Hepatocyte (in vitro differentiated cells): ENCODE data around the gene TSPAN32. TPM values are rescaled to one million over a fixed set of nuclear protein-coding genes. Genes with fewer than 3 reads are reported as not detected.

Experiments
- DNase-seq: peaks from one replicate; pipeline ENCODE4 v3.0.0-alpha.2; 2016; ENCODE audit warnings: low spot score
- H2AFZ ChIP-seq: fragments of 200-600 bp; sonication (generic); 2 replicates; pipeline ENCODE4 v1.6.0; 2016; ENCODE audit warnings: antibody characterized with exemption, mild to moderate bottlenecking
- H3K27ac ChIP-seq: fragments of 200-600 bp; sonication (generic); 2 replicates; pipeline ENCODE4 v1.5.1; 2016; ENCODE audit warnings: mild to moderate bottlenecking
- H3K27me3 ChIP-seq: fragments of 200-600 bp; sonication (generic); 2 replicates; pipeline ENCODE4 v1.6.1; 2016
- H3K36me3 ChIP-seq: fragments of 200-600 bp; sonication (generic); replicated peaks from 2 replicates; pipeline ENCODE4 v1.5.1; 2016; ENCODE audit warnings: low read depth; ENCODE audit not compliant: insufficient read depth
- H3K4me1 ChIP-seq: fragments of 200-600 bp; sonication (generic); 2 replicates; pipeline ENCODE4 v1.5.1; 2016; ENCODE audit warnings: mild to moderate bottlenecking, moderate library complexity; ENCODE audit not compliant: insufficient read depth
- H3K4me2 ChIP-seq: fragments of 200-600 bp; sonication (generic); 2 replicates; pipeline ENCODE4 v1.6.0; 2016
- H3K4me3 ChIP-seq: fragments of 200-600 bp; sonication (generic); 2 replicates; pipeline ENCODE4 v1.5.1; 2016; ENCODE audit warnings: mild to moderate bottlenecking
- H3K79me2 ChIP-seq: fragments of 200-600 bp; sonication (generic); 2 replicates; pipeline ENCODE4 v1.6.0; 2017; ENCODE audit warnings: mild to moderate bottlenecking
- H3K9me2 ChIP-seq: fragments of 200-600 bp; sonication (generic); replicated peaks from 2 replicates; pipeline ENCODE4 v1.6.0; 2017; ENCODE audit warnings: mild to moderate bottlenecking; ENCODE audit not compliant: insufficient read depth
- H3K9me3 ChIP-seq: fragments of 200-600 bp; sonication (generic); 2 replicates; pipeline ENCODE4 v1.5.1; 2016; ENCODE audit warnings: low read depth, mild to moderate bottlenecking
- H4K20me1 ChIP-seq: fragments of 200-600 bp; sonication (generic); 2 replicates; pipeline ENCODE4 v1.6.0; 2016; ENCODE audit warnings: mild to moderate bottlenecking; ENCODE audit not compliant: insufficient read depth, poor library complexity, severe bottlenecking
- CTCF ChIP-seq: fragments of 200-600 bp; sonication (generic); IDR thresholded peaks from 2 replicates; pipeline ENCODE4 v1.5.1; 2016; ENCODE audit warnings: antibody characterized with exemption, mild to moderate bottlenecking; ENCODE audit not compliant: poor library complexity
- EZH2 ChIP-seq: fragments of 200-600 bp; sonication (generic); IDR thresholded peaks from 2 replicates; pipeline ENCODE4 v1.6.1; 2016; ENCODE audit warnings: antibody characterized with exemption, mild to moderate bottlenecking, borderline replicate concordance
- EZH2phosphoT487 ChIP-seq: fragments of 200-600 bp; sonication (generic); IDR thresholded peaks from one replicate; pipeline ENCODE4 v1.6.1; 2018; ENCODE audit warnings: antibody characterized with exemption, mild to moderate bottlenecking, low read depth, moderate library complexity; ENCODE audit not compliant: unreplicated experiment, severe bottlenecking
- WGBS: methylation state at CpG from one replicate; pipeline ENCODE4 v1.1.6; 2016; ENCODE audit warnings: low lambda C conversion rate; ENCODE audit errors: missing lambda C conversion rate; 5-methylcytosine and 5-hydroxymethylcytosine counted together
- polyA plus RNA-seq: library from polyadenylated mRNA; unstranded; fragments of >200 nt; fragmentation: Nextera tagmentation; extraction: Ambion mirVana; gene quantifications from 2 replicates; pipeline ENCODE4 v1.2.1, GENCODE V29; 2016
- total RNA-seq: library from RNA; depleted of rRNA; stranded (reverse); fragments of >200 nt; gene quantifications from 2 replicates; pipeline ENCODE4 v1.2.3, GENCODE V29; 2014

The TSPAN32 gene
- total and polyA plus RNA-seq, 2 experiments from 2014 or later, result 1.5 to 4.8 TPM

GRCh38 chr11:2298795-2299761, 2.7 kb upstream of the TSPAN32 start:
- no peak overlapping the region for H3K4me2 ChIP-seq
- H3K27ac ChIP-seq, result no peak overlapping the region
- no peaks in the 10 kb centered on the region for H3K9me3 ChIP-seq
- TF ChIP-seq EZH2, result no peak
- peak; percentile 55 for TF ChIP-seq CTCF
- TF ChIP-seq EZH2phosphoT487, result no peak
- no peaks in the 10 kb centered on the region for H3K9me2 ChIP-seq
- H3K79me2 ChIP-seq, result no peaks in the 10 kb centered on the region
- H3K27me3 ChIP-seq, result no peaks in the 10 kb centered on the region
- H3K4me3 ChIP-seq, result no peak overlapping the region
- H2AFZ ChIP-seq, result no peak overlapping the region
- peak; percentile 77 for DNase-seq
- H4K20me1 ChIP-seq, result no peaks in the 10 kb centered on the region
- no peaks in the 10 kb centered on the region for H3K36me3 ChIP-seq
- H3K4me1 ChIP-seq, result peaks cover 39% of the 10 kb centered on the region
- WGBS, result 64% methylated on average over 18 of the region's 18 CpGs

GRCh38 chr11:2299773-2300172, 2.0 kb upstream of the TSPAN32 start:
- H2AFZ ChIP-seq, result no peak overlapping the region
- no peaks in the 10 kb centered on the region for H3K27me3 ChIP-seq
- H3K4me3 ChIP-seq, result no peak overlapping the region
- H3K9me2 ChIP-seq, result no peaks in the 10 kb centered on the region
- WGBS, result 71% methylated on average over 8 of the region's 10 CpGs
- H3K36me3 ChIP-seq, result no peaks in the 10 kb centered on the region
- TF ChIP-seq EZH2phosphoT487 (no peak), CTCF (no peak), EZH2 (no peak)
- H3K4me2 ChIP-seq, result no peak overlapping the region
- no peaks in the 10 kb centered on the region for H3K79me2 ChIP-seq
- H3K27ac ChIP-seq, result no peak overlapping the region
- peaks cover 45% of the 10 kb centered on the region for H3K4me1 ChIP-seq
- DNase-seq, result no peak
- H4K20me1 ChIP-seq, result no peaks in the 10 kb centered on the region
- H3K9me3 ChIP-seq, result no peaks in the 10 kb centered on the region

GRCh38 chr11:2300290-2300935, 1.4 kb upstream of the TSPAN32 start:
- H3K4me3 ChIP-seq, result no peak overlapping the region
- no peak for TF ChIP-seq CTCF
- TF ChIP-seq EZH2, result no peak
- no peak for TF ChIP-seq EZH2phosphoT487
- peaks cover 51% of the 10 kb centered on the region for H3K4me1 ChIP-seq
- no peaks in the 10 kb centered on the region for H4K20me1 ChIP-seq
- H3K9me2 ChIP-seq, result no peaks in the 10 kb centered on the region
- no peaks in the 10 kb centered on the region for H3K36me3 ChIP-seq
- no peaks in the 10 kb centered on the region for H3K27me3 ChIP-seq
- no peak overlapping the region for H3K4me2 ChIP-seq
- DNase-seq, result no peak
- WGBS, result 96% methylated on average over 14 of the region's 19 CpGs
- H3K27ac ChIP-seq, result no peak overlapping the region
- H3K79me2 ChIP-seq, result no peaks in the 10 kb centered on the region
- H2AFZ ChIP-seq, result no peak overlapping the region
- no peaks in the 10 kb centered on the region for H3K9me3 ChIP-seq
